Right ventricle myocardium inferior (tissue), 1 donor: ENCODE results near the gene PROCA1. TPM values are rescaled to one million over a fixed set of nuclear protein-coding genes. Genes with fewer than 3 reads are reported as not detected.

Source experiments
- ATAC-seq: fragments of 200-7000 bp; cut with Tn5 transposase; one replicate; pipeline ENCODE4 v1.9.1; 2020; ENCODE audit warnings: mild to moderate bottlenecking, moderate library complexity
- DNase-seq: peaks from one replicate; pipeline ENCODE4 v3.0.0; 2021; ENCODE audit errors: missing footprints
- intact Hi-C: fragments of 100-400 bp; cut with DNase I; formaldehyde crosslinking; loops from one replicate; pipeline ENCODE4 v1.11.0; 2022
- long read RNA-seq: library from polyadenylated mRNA; unstranded; transcript quantifications from one replicate; pipeline ENCODE4 v2.0.0, GENCODE V29; 2021
- total RNA-seq: library from RNA; stranded (reverse); fragmentation: NEBNext Ultra II Directional; extraction: Animal tissue kit (Norgen Biotek cat#: 25700); gene quantifications from one replicate; pipeline ENCODE4 v1.2.1, GENCODE V29; 2021
- donor health status: DM: no; HTN: yes; CAD: no; lungs with severe emphysema.

PROCA1 gene, protein sequence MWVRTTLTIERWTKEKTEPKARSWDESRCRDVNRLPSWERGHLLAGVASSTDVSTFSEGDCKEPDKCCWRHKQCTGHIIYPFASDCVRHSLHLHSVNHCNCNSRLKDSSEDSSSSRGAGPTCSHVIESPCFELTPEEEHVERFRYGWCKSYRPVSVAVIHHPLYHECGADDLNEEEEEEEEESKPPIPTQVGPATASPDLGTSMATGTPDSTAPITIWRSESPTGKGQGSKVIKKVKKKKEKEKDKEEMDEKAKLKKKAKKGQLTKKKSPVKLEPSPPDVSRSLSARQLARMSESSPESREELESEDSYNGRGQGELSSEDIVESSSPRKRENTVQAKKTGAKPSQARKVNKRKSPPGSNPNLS
- 0.73 TPM for total RNA-seq
- long read RNA-seq = 0 reads

DNA sequence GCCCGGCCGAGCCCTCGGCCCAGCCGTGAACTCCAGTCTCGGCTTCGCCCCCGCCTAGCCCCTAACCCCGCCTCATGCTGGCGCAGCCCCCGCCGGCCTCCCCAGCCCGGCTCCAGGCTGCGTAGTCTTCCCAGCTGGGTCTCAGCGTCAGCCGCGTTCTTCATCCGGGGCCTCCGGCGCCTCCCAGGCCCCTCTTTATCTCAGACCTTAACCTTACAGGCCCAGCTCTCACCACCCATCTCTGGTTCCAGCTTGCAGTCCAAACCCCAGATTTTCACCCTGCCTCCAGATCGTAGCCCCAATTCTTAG lies at the start of gene PROCA1:
TSS of gene PROCA1 (minus strand) at position 166 of the 309 bp plus-strand sequence. CDS start 228 bp downstream, outside the sequence.
- DNase-seq (no peak), ATAC-seq (no peak)
- intact Hi-C loops = no loop called here

DNA sequence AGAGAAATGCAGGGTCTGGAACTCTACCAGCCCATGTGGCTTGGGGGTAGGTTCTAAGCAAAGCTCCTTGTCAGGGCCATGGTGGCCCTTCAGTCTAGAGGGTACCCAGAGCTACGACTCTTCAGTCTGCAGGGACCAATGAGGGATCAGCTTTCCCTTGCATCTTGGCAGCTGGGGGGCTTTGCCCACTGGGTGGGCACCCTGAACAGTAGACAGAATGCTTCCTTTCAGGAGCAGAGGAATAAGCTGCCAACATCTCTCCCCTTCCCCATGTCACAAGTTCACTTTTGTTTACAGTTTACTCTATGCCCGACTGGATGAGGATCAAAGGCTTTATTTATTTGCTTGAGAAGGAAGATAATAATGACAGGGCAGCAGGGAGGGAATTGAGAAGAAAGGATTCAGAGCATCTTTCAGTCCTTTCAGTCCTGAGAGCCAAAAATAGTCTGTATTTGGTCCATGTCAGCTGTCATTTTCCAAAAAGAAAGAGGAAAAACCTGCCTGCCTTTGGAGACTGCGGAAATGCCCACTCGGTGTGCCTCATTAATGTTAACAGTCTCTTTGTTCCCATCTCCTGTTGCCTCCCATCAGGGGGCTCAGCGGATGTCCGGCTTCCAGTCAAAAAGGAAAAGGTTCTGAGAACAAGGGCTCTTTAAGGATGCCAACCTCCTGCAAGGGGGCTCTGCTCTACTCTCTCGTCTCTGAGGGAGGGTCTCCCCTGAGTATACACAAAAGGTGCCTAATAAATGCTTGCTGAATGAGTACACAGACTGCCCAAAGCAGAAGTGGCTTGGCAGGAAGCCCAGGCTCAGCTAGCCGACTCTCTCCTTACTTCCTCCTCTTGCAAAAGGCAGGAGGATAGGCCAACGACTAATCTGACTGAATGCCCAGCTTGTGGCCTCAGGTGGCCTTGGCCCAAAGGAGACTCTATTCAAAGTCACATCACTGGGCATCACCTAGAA lies 49.2 kb upstream of the PROCA1 start:
- DNase-seq (peak; percentile 89), ATAC-seq (peak; percentile 61)
- intact Hi-C loops = loop anchor here (10.0 kb wide), 1 partner anchor 84 kb away; the partner anchor contains the start of gene FAM222B

DNA sequence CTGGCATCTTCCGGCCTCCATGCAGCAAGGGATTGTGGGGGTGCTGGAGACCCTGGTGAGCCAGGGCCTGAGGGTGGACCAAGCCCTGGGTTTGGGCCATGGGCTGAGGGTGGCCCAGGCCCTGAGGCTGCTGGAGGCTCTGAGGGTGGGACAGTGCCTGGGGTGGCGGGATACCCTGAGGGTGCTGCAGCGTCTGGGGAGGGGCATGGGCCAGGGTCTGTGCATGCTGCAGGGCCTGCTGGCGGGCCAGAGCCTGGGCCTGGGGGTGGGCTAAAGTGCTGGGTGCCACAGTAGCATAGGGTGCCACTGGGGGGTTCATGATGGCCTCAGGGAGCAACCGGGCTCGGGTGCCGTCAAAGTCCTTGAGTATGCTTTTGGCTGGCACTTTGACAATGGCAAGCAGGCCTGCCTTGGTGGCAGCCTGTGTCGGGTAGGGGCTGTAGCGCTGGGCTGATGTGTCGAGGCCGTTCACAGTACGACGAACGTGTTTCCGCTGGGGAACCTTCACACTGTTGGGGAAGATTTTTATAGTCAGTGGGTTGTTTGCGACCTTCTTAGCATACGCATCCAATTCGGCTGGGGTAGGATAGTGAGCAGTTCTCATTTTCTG lies 47.7 kb upstream of the PROCA1 start:
- ATAC-seq (no peak), DNase-seq (no peak)
- intact Hi-C loops = no loop called here

DNA sequence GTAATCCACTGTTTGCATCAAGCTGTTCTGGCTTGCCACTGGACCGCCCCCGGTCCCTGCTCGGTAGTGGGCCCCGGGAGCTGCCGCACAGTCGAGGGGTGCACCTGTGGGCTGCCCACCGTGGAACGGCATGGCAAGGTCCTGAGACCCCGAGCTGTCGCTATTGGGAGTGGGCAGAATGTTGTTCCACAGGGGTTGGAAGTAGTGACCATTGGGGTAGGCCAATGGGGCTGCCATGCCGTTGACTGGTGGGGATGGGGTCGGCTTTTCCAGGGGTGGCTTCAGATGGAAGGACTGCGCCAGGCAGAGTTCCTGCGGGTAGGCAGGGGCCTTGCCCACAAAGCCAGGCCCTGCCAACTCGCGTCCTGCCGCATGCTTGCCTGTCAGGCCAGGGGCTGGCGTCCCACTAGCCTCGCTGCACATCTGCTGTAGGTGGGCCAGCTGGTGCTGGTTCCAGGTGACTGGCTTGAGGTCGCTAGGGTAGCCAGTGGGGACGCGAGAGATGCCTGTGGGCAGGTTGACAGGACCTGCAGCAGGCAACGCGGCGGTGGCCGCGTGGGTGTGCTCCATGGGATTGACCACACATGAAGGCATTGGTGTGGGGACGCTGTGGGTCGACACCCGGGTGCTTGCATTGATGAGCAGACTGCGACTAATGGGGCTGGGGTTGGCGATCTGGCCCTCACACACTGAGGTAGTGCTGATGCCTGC lies 46.9 kb upstream of the PROCA1 start:
- intact Hi-C loops = no loop called here
- DNase-seq (no peak), ATAC-seq (no peak)

DNA sequence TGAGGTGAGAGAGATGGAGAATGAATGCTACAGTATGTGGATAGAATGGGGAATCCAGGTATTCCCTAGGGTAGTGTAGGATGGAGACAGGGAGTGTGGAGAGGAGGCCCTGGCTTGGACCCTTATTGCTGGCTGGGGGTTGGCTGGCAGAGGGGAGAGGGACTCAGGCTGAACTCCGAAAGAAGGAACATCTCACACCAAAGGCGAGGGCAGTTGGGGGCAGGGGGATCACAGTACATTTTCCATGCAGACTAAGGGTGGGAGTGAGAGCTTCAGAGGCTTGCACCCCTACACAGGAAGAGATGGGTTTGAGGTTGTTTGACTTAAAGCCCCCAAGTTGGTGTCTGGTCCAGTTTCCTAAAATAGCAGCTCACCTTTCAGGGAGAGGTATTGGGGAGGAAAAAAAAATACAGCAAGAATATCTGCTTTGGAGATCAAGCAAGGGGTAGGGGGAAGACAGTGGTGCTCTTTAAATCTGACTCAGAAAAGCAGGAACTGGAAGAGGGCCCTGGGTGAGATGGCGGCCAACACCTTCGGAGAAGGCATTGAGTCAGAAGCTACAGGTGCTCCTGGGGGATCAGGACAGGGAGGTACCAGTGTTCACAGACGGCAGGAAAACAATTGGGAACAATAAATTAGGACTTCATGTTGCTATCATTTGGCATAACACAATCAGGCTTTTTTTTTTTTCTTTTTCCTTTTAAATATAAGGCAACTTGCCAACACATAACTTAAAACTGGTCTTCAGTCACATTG lies 44.5 kb upstream of the PROCA1 start:
- ATAC-seq (no peak), DNase-seq (no peak)
- intact Hi-C loops = no loop called here

DNA sequence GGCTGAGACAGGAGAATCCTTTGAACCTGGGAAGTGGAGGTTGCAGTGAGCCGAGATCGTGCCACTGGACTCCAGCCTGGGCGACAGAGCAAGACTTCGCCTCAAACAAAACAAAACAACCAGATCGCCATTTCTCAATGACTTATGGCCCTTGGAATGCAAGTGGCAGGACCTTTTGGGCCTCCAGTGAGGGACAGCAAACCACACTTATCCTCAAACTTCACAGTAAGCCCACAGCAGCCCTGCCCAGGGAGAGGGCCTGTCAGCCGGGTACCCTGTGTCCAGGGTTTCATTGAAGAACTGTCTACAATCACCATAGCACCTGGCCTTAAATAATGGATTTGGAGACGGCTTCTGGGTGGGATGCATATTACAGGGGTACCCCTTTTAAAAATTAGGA lies 43.8 kb upstream of the PROCA1 start:
- DNase-seq (no peak), ATAC-seq (no peak)
- intact Hi-C loops = no loop called here

DNA sequence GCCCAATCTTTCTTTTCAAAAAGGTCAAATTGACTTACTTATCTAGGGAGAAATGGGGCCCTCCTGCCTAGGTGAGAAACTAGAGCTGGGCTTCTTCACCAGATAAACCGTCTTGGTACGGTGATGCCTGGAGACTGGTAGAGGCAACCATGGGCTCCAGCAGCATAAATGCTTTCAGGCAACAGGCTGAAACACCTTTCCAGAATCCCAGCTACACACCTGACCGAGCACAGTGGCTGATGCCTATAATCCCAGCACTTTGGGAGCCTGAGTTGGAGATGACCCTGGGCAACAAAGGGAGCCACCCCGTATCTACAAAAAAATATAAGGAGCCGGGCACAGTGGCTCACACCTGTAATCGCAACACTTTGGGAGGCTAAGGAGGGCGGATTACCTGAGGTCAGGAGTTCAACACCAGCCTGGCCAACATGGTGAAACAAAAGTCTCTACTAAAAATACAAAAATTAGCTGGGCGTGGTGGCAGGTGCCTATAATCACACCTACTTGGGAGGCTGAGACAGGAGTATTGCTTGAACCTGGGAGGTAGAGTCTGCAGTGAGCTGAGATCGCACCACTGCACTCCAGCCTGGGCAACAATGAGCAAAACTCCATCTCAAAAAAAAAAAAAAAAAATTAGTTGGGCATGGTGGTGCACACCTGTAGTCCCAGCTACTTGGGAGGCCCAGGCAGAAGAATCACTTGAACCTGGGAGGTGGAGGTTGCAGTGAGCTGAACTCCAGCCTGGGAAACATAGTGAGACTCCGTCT lies 40.1 kb upstream of the PROCA1 start:
- DNase-seq (no peak), ATAC-seq (no peak)
- intact Hi-C loops = no loop called here

DNA sequence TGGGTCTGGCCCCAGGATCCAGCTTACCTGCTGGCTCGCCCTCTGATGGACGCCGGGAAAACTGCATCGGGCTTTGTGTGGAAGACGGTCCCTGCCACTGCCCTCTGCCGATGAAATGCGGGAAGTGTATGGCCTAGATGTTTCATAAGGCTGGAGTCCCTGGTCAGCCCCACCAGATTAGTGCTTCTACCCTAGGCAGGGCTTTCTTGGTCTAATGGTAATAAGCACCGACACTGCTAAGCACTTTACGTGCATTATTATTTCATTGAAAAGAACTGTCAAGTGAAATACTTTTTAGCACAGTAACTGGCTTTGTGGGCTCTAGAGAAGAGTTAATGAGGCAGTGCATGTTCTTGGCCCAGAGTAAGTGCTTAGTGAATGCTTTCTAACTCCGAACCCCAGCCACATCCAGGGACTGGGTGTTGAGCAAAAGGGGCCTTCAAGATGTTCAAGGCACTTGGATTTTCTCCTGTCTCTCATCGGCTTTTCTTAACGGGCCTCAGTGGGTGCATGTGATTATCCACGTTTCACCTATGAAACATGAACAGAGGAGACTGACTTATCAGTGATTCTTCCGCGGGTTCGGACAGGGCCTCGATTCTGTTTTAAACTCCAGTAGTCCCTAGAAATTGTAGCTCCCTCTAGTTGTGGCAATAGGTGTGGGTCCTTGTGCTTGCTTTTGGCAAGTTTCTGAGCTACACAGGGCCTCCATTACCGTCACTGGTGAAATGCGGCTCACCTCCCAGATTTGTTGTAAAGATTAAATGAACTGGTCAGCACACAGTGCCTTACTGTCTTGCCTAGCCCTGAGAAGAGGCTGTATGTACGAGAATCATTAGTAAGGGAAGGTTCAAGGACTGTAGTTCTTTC lies 38.7 kb upstream of the PROCA1 start:
- intact Hi-C loops = loop anchor here (1.0 kb wide), 1 partner anchor 23 kb away; no protein-coding TSS in a partner anchor
- DNase-seq (peak; percentile 96), ATAC-seq (peak; percentile 86)

DNA sequence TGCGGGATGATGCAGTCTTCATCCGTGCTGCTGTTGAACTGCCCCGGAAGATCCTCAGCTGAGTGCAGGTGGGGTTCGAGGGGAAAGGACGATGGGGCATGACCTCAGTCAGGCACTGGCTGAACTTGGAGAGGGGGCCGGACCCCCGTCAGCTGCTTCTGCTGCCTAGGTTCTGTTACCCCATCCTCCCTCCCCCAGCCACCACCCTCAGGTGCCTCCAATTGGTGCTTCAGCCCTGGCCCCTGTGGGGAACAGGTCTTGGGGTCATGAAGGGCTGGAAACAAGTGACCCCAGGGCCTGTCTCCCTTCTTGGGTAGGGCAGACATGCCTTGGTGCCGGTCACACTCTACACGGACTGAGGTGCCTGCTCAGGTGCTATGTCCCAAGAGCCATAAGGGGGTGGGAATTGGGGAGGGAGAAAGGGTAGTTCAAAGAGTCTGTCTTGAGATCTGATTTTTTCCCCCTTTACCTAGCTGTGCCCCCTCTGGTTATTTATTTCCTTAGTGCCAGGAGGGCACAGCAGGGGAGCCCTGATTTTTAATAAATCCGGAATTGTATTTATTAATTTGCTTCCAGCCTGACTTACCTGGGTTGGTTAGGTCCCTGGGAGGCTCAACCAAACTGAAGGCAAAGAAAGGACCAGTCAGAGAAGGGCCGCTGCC lies 38.0 kb upstream of the PROCA1 start:
- ATAC-seq (no peak), DNase-seq (no peak)
- intact Hi-C loops = loop anchor here (1.0 kb wide), 1 partner anchor 22 kb away; no protein-coding TSS in a partner anchor

DNA sequence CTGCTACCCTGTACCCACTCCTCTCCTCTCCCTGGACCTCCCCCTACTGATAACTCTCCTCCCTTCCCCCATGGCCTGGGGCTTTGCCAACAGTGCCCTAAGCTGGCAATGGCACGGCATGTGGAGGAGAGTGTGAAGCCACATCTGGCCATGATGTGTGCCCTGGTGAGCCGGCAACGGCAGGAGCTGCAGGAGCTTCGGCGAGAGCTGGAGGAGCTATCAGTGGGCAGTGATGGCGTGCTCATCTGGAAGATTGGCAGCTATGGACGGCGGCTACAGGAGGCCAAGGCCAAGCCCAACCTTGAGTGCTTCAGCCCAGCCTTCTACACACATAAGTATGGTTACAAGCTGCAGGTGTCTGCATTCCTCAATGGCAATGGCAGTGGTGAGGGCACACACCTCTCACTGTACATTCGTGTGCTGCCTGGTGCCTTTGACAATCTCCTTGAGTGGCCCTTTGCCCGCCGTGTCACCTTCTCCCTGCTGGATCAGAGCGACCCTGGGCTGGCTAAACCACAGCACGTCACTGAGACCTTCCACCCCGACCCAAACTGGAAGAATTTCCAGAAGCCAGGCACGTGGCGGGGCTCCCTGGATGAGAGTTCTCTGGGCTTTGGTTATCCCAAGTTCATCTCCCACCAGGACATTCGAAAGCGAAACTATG lies 37.3 kb upstream of the PROCA1 start:
- DNase-seq = no peak
- intact Hi-C loops = no loop called here
- ATAC-seq = no peak

DNA sequence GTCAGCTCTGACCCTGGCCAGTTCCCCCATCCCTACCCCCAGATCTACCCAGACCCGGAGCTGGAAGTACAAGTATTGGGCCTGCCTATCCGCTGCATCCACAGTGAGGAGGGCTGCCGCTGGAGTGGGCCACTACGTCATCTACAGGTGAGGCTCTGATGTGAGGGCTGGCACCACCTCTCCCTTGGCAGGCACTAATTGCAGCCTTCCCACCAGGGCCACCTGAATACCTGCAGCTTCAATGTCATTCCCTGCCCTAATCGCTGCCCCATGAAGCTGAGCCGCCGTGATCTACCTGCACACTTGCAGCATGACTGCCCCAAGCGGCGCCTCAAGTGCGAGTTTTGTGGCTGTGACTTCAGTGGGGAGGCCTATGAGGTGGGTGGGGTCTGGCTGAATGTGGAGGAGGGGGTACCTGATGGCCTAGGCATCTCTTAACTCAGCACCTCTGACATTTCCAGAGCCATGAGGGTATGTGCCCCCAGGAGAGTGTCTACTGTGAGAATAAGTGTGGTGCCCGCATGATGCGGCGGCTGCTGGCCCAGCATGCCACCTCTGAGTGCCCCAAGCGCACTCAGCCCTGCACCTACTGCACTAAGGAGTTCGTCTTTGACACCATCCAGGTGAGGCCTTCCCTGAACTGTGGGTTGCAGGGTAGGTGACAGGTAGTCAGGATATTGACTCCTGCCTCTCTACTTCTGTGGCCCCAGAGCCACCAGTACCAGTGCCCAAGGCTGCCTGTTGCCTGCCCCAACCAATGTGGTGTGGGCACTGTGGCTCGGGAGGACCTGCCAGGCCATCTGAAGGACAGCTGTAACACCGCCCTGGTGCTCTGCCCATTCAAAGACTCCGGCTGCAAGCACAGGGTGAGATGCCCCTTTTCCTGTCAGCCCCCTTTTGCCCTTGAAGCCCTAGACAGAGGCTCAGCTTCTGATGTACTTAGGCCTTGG lies 36.4 kb upstream of the PROCA1 start:
- intact Hi-C loops = no loop called here
- ATAC-seq (no peak), DNase-seq (no peak)

DNA sequence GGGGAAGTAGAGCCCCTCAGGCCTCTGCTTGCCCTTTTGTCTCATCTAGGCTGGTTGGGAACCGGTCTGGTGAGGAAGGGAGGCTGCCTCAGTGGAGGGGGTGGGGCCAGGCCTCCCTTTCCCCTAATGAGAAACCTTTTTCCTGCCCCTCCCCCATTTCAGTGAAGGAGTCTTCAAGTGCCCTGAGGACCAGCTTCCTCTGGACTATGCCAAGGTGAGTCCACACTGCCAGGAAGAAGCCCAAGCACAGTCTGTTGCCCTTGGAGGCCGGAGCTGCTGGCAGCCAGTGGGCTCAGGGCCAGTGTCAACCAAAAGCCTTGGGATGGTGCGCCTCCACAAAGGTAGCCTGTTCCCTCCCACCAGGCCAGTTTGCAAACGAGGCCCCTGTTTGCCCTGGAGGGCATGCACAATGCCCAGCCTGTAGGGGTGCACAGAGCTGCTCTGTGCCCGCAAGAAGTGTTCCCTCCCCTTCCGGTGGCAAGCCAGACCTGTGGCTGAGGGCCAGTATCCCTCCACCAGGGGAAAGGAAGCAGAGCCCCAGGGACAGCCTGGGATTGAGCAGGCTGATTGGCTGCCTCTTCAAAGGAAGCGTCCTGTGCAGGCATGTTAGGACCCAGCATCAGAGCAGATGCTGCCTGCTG lies 35.5 kb upstream of the PROCA1 start:
- intact Hi-C loops = no loop called here
- ATAC-seq (no peak), DNase-seq (no peak)

DNA sequence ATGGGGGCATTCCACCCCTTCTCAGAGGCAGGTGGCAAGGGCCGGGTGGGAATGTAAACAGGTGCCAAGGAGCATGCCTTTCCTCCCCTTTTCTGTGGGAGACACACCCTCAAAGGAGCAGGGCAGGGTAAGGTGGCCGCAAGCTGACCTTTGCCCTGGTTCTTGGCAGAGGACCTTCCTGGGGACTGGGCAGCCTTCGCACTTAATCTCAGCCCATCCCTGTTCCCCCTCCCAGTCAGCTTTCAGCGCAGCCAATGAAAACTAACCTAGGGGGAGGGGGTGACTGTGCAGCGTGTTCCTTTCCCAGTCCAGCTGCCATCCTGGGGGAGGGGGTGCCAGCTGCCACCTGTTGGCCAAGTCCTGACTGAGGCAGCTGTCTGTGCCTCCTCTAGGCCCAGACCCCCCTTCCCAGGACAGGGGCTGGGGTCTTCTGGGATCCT lies 34.9 kb upstream of the PROCA1 start:
- intact Hi-C loops = no loop called here
- no peak for DNase-seq
- no peak for ATAC-seq
